ENCODE measurements around the gene IGFALS.
A peak's percentile ranks its signal among the peaks of the same experiment; 100 is the strongest.

The IGFALS gene

GRCh38 chr16:1772362-1772907 is 21.1 kb downstream of the IGFALS start, which contains the start of gene EME2:
Gene EME2, plus strand, starts transcription at chr16:1772810. Its CDS starts 418 bp downstream, at chr16:1773228.
- Histone ChIP-seq H3K27me3 (replicated peaks; ENCODE audit: insufficient read depth, low read length) (no peaks in the 10 kb centered on the region), H3K9ac (ENCODE audit: low read length) (peak within 1 kb of the TSS; percentile 98), H3K9me2 (replicated peaks; ENCODE audit: insufficient read depth, low read length) (no peaks in the 10 kb centered on the region), H3K4me2 (ENCODE audit: low read depth, low read length) (peak within 1 kb of the TSS; percentile 94), H3K4me3 (ENCODE audit: low read length) (peak within 1 kb of the TSS; percentile 96), H3K27ac (ENCODE audit: low read length) (peak within 1 kb of the TSS; percentile 90), H3K36me3 (replicated peaks; ENCODE audit: insufficient read depth, low read length) (no peaks in the 10 kb centered on the region), H3K79me2 (ENCODE audit: low read length) (peaks cover 45% of the 10 kb centered on the region), H3K9me3 (replicated peaks; ENCODE audit: insufficient read depth, low read length) (no peaks in the 10 kb centered on the region), H4K20me1 (ENCODE audit: insufficient read depth, low read length) (no peaks in the 10 kb centered on the region), H2AFZ (ENCODE audit: low read length) (peak within 1 kb of the TSS; percentile 81), H3K4me1 (ENCODE audit: low read length) (0 out of 2 replicates have a peak, but pooled peaks cover 3% of the 10 kb centered on the region), H3F3A (ENCODE audit: insufficient read depth, low read length) (peaks cover 13% of the 10 kb centered on the region)
- no peak for TF ChIP-seq CTCF (IDR thresholded peaks at IDR 0.05; ENCODE audit: low read length)
- no peak for TF ChIP-seq EZH2 (optimal IDR thresholded peaks at IDR 0.05; ENCODE audit: low read depth, low read length)
- TF ChIP-seq EZH2phosphoT487 (IDR thresholded peaks at IDR 0.05; ENCODE audit: low read length), result no peak
- DNase-seq, result peak; percentile 60

GRCh38 chr16:1771864-1772361 is 21.6 kb downstream of the IGFALS start:
- Histone ChIP-seq H3K27ac (ENCODE audit: low read length) (peak overlapping the region; percentile 90), H3K36me3 (replicated peaks; ENCODE audit: insufficient read depth, low read length) (no peaks in the 10 kb centered on the region), H3K9me2 (replicated peaks; ENCODE audit: insufficient read depth, low read length) (no peaks in the 10 kb centered on the region), H4K20me1 (ENCODE audit: insufficient read depth, low read length) (no peaks in the 10 kb centered on the region), H3K9me3 (replicated peaks; ENCODE audit: insufficient read depth, low read length) (no peaks in the 10 kb centered on the region), H3F3A (ENCODE audit: insufficient read depth, low read length) (peaks cover 13% of the 10 kb centered on the region), H3K9ac (ENCODE audit: low read length) (peak overlapping the region; percentile 98), H3K79me2 (ENCODE audit: low read length) (peaks cover 45% of the 10 kb centered on the region), H3K4me3 (ENCODE audit: low read length) (peak overlapping the region; percentile 96), H3K27me3 (replicated peaks; ENCODE audit: insufficient read depth, low read length) (no peaks in the 10 kb centered on the region), H3K4me1 (ENCODE audit: low read length) (0 out of 2 replicates have a peak, but pooled peaks cover 3% of the 10 kb centered on the region), H2AFZ (ENCODE audit: low read length) (peak overlapping the region; percentile 81; the same call in 1 of the 2 replicates), H3K4me2 (ENCODE audit: low read depth, low read length) (peak overlapping the region; percentile 94)
- DNase-seq, result no peak
- no peak for TF ChIP-seq CTCF (IDR thresholded peaks at IDR 0.05; ENCODE audit: low read length)
- no peak for TF ChIP-seq EZH2 (optimal IDR thresholded peaks at IDR 0.05; ENCODE audit: low read depth, low read length)
- no peak for TF ChIP-seq EZH2phosphoT487 (IDR thresholded peaks at IDR 0.05; ENCODE audit: low read length)

GRCh38 chr16:1771188-1771863 is 22.2 kb downstream of the IGFALS start, which contains the start of gene NME3:
Gene NME3, minus strand, starts transcription at chr16:1771543. Its CDS starts 9 bp downstream, at chr16:1771534.
- Histone ChIP-seq H3K79me2 (ENCODE audit: low read length) (peaks cover 45% of the 10 kb centered on the region), H3K9me3 (replicated peaks; ENCODE audit: insufficient read depth, low read length) (no peaks in the 10 kb centered on the region), H3K4me1 (ENCODE audit: low read length) (0 out of 2 replicates have a peak, but pooled peaks cover 3% of the 10 kb centered on the region), H3F3A (ENCODE audit: insufficient read depth, low read length) (peaks cover 13% of the 10 kb centered on the region), H2AFZ (ENCODE audit: low read length) (peak within 1 kb of the TSS; percentile 81), H3K36me3 (replicated peaks; ENCODE audit: insufficient read depth, low read length) (no peaks in the 10 kb centered on the region), H3K27me3 (replicated peaks; ENCODE audit: insufficient read depth, low read length) (no peaks in the 10 kb centered on the region), H4K20me1 (ENCODE audit: insufficient read depth, low read length) (no peaks in the 10 kb centered on the region), H3K4me2 (ENCODE audit: low read depth, low read length) (peak within 1 kb of the TSS; percentile 94), H3K27ac (ENCODE audit: low read length) (peak within 1 kb of the TSS; percentile 90), H3K4me3 (ENCODE audit: low read length) (peak within 1 kb of the TSS; percentile 96), H3K9me2 (replicated peaks; ENCODE audit: insufficient read depth, low read length) (no peaks in the 10 kb centered on the region), H3K9ac (ENCODE audit: low read length) (peak within 1 kb of the TSS; percentile 98)
- peak; percentile 69 for DNase-seq
- no peak for TF ChIP-seq CTCF (IDR thresholded peaks at IDR 0.05; ENCODE audit: low read length)
- no peak for TF ChIP-seq EZH2 (optimal IDR thresholded peaks at IDR 0.05; ENCODE audit: low read depth, low read length)
- no peak for TF ChIP-seq EZH2phosphoT487 (IDR thresholded peaks at IDR 0.05; ENCODE audit: low read length)

Measured in MM.1S (cell line).